ENCODE measurements around the gene KDM4C.

- TF ChIP-seq CTCF (conservative IDR thresholded peaks at IDR 0.05 in 1 of 2, IDR thresholded peaks at IDR 0.05 in 1 of 2; ENCODE audit: low read depth in 1 of 2, low read length in 2 of 2), result no peak
- TF ChIP-seq EZH2 (IDR thresholded peaks at IDR 0.05; ENCODE audit: low read length, missing control alignments), result no peak
Observed at GRCh38 chr9:7137040-7137439, 379.3 kb downstream of the KDM4C start.
